Neuronal stem cell (in vitro differentiated cells): ENCODE data around the gene PDS5B. TPM values are rescaled to one million over a fixed set of nuclear protein-coding genes. Genes with fewer than 3 reads are reported as not detected.
"Not testable (repeated sequence)": the region's sequence is repeated elsewhere in the genome, so short reads cannot be mapped to it uniquely, and the experiment has no call there.

Source experiments
- DNase-seq: peaks from one replicate; pipeline ENCODE4 v3.0.0-alpha.2; 2013; ENCODE audit warnings: low spot score
- H2AFZ ChIP-seq: one replicate; pipeline ENCODE4 v1.6.1; 2013; ENCODE audit warnings: mild to moderate bottlenecking, low read length, inconsistent platforms
- H2AK5ac ChIP-seq: 2 replicates; pipeline ENCODE4 v1.6.1; 2013; ENCODE audit warnings: low read depth, mild to moderate bottlenecking, inconsistent platforms, low read length, moderate library complexity, mixed read lengths
- H2BK120ac ChIP-seq: 2 replicates; pipeline ENCODE4 v1.6.1; 2013; ENCODE audit warnings: low read depth, mild to moderate bottlenecking, inconsistent platforms, low read length, moderate library complexity, mixed read lengths
- H2BK12ac ChIP-seq: one replicate; pipeline ENCODE4 v1.6.1; 2013; ENCODE audit warnings: low read length, inconsistent platforms
- H2BK15ac ChIP-seq: 2 replicates; pipeline ENCODE4 v1.6.1; 2013; ENCODE audit warnings: mild to moderate bottlenecking, low read length, inconsistent platforms, mixed read lengths
- H2BK5ac ChIP-seq: one replicate; pipeline ENCODE4 v1.6.1; 2013; ENCODE audit warnings: inconsistent platforms, mild to moderate bottlenecking, low read length, moderate library complexity
- H3K14ac ChIP-seq: one replicate; pipeline ENCODE4 v1.6.1; 2013; ENCODE audit warnings: low read length, inconsistent platforms
- H3K18ac ChIP-seq: 2 replicates; pipeline ENCODE4 v1.6.1; 2013; ENCODE audit warnings: low read length, inconsistent platforms
- H3K23ac ChIP-seq: 2 replicates; pipeline ENCODE4 v1.6.1; 2013; ENCODE audit warnings: low read depth, mild to moderate bottlenecking, mixed read lengths, low read length, inconsistent platforms; ENCODE audit not compliant: poor library complexity
- H3K27ac ChIP-seq: replicated peaks from 3 replicates; pipeline ENCODE4 v1.5.1; 2013; ENCODE audit warnings: low read length, inconsistent platforms
- H3K27me3 ChIP-seq, 3 experiments: 2 replicates each; pipeline ENCODE4 v1.6.1; 2013; ENCODE audit warnings: low read length in 3 of 3, mild to moderate bottlenecking in 2 of 3, inconsistent platforms in 1 of 3, low read depth in 1 of 3, mixed read lengths in 1 of 3, moderate library complexity in 1 of 3; ENCODE audit not compliant: control insufficient read depth in 3 of 3, insufficient read depth in 3 of 3
- H3K36me3 ChIP-seq, 2 donors: replicated peaks in 1 of 2; 2 replicates each; pipeline ENCODE4 v1.6.1; 2013; ENCODE audit warnings: low read length in 2 of 2; ENCODE audit not compliant: control insufficient read depth in 2 of 2, insufficient read depth in 2 of 2
- H3K4ac ChIP-seq: 2 replicates; pipeline ENCODE4 v1.6.1; 2013; ENCODE audit warnings: inconsistent platforms, mild to moderate bottlenecking, low read length, moderate library complexity
- H3K4me1 ChIP-seq, 2 donors: 1 replicate in 1 of 2; 2 replicates in 1 of 2; pipeline ENCODE4 v1.6.1; 2013; ENCODE audit warnings: low read length in 2 of 2, low read depth in 1 of 2; ENCODE audit not compliant: control insufficient read depth in 2 of 2, insufficient read depth in 1 of 2
- H3K4me2 ChIP-seq: one replicate; pipeline ENCODE4 v1.6.1; 2013; ENCODE audit warnings: mild to moderate bottlenecking, low read length, inconsistent platforms; ENCODE audit not compliant: insufficient read depth, poor library complexity, severe bottlenecking
- H3K4me3 ChIP-seq, 2 donors: 2 replicates each; pipeline ENCODE4 v1.5.1; 2013; ENCODE audit warnings: low read length in 2 of 2, mild to moderate bottlenecking in 2 of 2, inconsistent platforms in 1 of 2, moderate library complexity in 1 of 2
- H3K79me1 ChIP-seq: one replicate; pipeline ENCODE4 v1.6.1; 2013; ENCODE audit warnings: low read depth, mild to moderate bottlenecking, inconsistent platforms, low read length, moderate library complexity
- H3K9ac ChIP-seq: one replicate; pipeline ENCODE4 v1.6.1; 2013; ENCODE audit warnings: mild to moderate bottlenecking, low read depth, low read length, inconsistent platforms; ENCODE audit not compliant: poor library complexity
- H3K9me3 ChIP-seq, 2 donors: replicated peaks in 1 of 2; 2 replicates each; pipeline versions ENCODE3 to v1.6.1; 2013; ENCODE audit warnings: low read length in 2 of 2, mild to moderate bottlenecking in 2 of 2, inconsistent platforms in 1 of 2, low read depth in 1 of 2, mixed read lengths in 1 of 2, moderate library complexity in 1 of 2; ENCODE audit not compliant: control insufficient read depth in 2 of 2, insufficient read depth in 1 of 2
- H4K8ac ChIP-seq: one replicate; pipeline ENCODE4 v1.6.1; 2013; ENCODE audit warnings: low read depth, mild to moderate bottlenecking, inconsistent platforms, low read length, moderate library complexity
- H4K91ac ChIP-seq: one replicate; pipeline ENCODE4 v1.6.1; 2013; ENCODE audit warnings: low read length, low read depth, mild to moderate bottlenecking, inconsistent platforms; ENCODE audit not compliant: poor library complexity
- WGBS, 2 donors: extraction: QIAGEN DNeasy Blood & Tissue Kit; methylation state at CpG; one replicate each; pipeline ENCODE4 v1.1.7; 2013; ENCODE audit warnings: missing lambda C conversion rate in 2 of 2, mixed read lengths in 1 of 2; ENCODE audit not compliant: insufficient read length in 2 of 2, insufficient replicate concordance in 1 of 2; ENCODE audit errors: extremely low coverage in 2 of 2; 5-methylcytosine and 5-hydroxymethylcytosine counted together
- small RNA-seq: library from polyadenylated mRNA; stranded (forward); fragments of <200 nt; extraction: miRNeasy Mini kit (QIAGEN cat#:217004); gene quantifications from one replicate; pipeline ENCODE3, GENCODE V24; 2013; ENCODE audit not compliant: insufficient read depth

Gene PDS5B

DNA sequence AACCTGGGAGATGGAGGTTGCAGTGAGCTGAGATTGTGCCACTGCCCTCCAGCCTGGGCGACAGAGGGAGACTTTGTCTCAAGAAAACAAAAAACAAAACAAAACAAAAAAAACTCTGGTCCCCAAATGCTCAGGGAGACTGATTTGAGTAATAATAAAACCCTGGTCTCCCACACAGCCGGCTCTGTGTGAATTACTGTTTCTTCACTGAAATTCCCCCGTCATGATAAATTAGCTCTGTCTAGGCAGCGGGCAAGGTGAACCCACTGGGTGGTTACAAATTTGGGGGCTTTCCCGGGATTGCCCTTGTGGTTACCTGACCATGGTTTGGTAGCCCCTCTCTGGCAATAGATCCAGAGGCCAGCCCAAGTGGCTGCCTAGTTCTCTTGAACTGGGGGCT is 240.1 kb downstream of the PDS5B start:
- not testable (repeated sequence) for H3K9me3 ChIP-seq, H4K8ac ChIP-seq, H3K4me2 ChIP-seq, H2BK5ac ChIP-seq, H2BK15ac ChIP-seq, H3K27me3 ChIP-seq, H2BK12ac ChIP-seq, H3K36me3 ChIP-seq, H3K79me1 ChIP-seq, H3K9ac ChIP-seq, H3K4me3 ChIP-seq, H3K18ac ChIP-seq, H3K4me1 ChIP-seq, H4K91ac ChIP-seq, H3K4ac ChIP-seq, H2AFZ ChIP-seq, H3K23ac ChIP-seq, H2BK120ac ChIP-seq, DNase-seq, H3K27ac ChIP-seq, H2AK5ac ChIP-seq, H3K14ac ChIP-seq
- no CpG with 5 or more reads among the region's 5 CpGs for WGBS, 2 donors

Small RNAs within 50 kb of the gene (small RNA-seq; reads per million reads assigned to genes)
- not detected for gene RNY1P4
